Cardiac muscle cell (in vitro differentiated cells and primary cell): Measurements from ENCODE around the gene ZCCHC18. TPM values are rescaled to one million over a fixed set of nuclear protein-coding genes. Genes with fewer than 3 reads are reported as not detected.

Experiments
- DNase-seq, 2 donors: peaks; one replicate each; pipeline versions ENCODE4 v3.0.0 to v3.0.0-alpha.2; 2010 to 2017; ENCODE audit warnings: low read depth in 1 of 2, low spot score in 1 of 2
- H3K27ac ChIP-seq: fragments of 200-600 bp; sonication (generic); 2 replicates; pipeline ENCODE4 v1.5.1; 2016
- H3K27me3 ChIP-seq: fragments of 200-600 bp; sonication (generic); 2 replicates; pipeline ENCODE4 v1.6.0; 2016; ENCODE audit warnings: control low read depth
- H3K36me3 ChIP-seq: fragments of 200-600 bp; sonication (generic); 2 replicates; pipeline ENCODE4 v1.5.1; 2016; ENCODE audit warnings: control low read depth
- H3K4me1 ChIP-seq: fragments of 200-600 bp; sonication (generic); 2 replicates; pipeline ENCODE4 v1.8.1; 2017; ENCODE audit warnings: low read depth, mild to moderate bottlenecking, mixed run types
- H3K4me3 ChIP-seq: fragments of 200-600 bp; sonication (generic); 2 replicates; pipeline ENCODE4 v1.5.1; 2016; ENCODE audit warnings: mild to moderate bottlenecking
- H3K9me3 ChIP-seq: fragments of 200-600 bp; sonication (generic); 2 replicates; pipeline ENCODE4 v1.5.1; 2017; ENCODE audit warnings: low read depth, mild to moderate bottlenecking, control low read depth
- polyA plus RNA-seq: library from polyadenylated mRNA; unstranded; fragments of >200 nt; fragmentation: Nextera tagmentation; extraction: Ambion mirVana; gene quantifications from 2 replicates; pipeline ENCODE4 v1.2.1, GENCODE V29; 2016
- total RNA-seq: library from RNA; depleted of rRNA; stranded (reverse); fragments of >200 nt; gene quantifications from 2 replicates; pipeline ENCODE4 v1.2.3, GENCODE V29; 2016
- TF ChIP-seq, protein P1 (sequence below): IDR thresholded peaks from 2 replicates; pipeline ENCODE4 v1.5.1; 2012; ENCODE audit warnings: low read depth, mild to moderate bottlenecking, low read length

The ZCCHC18 gene
- total and polyA plus RNA-seq, 2 experiments from 2014 or later: 4.1 to 5.5 TPM

DNA sequence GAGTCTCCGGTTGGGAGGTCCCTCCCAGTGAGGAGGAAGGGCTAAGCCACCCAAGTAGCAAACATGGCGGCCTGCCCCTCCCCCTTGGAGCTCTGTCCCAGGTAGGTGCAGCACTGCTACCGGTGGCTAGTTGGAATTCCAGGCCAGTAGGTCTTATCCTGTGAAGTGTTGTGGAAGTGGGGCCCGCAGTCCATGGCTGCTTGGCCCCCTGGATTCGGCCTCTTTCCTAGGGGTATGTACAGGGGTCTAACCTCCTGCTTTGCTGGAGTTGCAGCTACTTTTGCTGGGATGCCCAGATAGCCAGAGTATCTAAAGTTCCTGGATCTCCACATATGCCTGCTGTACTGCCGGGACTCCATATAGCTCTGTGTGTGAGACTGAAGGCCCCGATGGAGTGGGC lies 26.4 kb upstream of the ZCCHC18 start:
- DNase-seq: no peak
- Histone ChIP-seq H3K36me3 (no peaks in the 10 kb centered on the region), H3K4me1 (no peaks in the 10 kb centered on the region), H3K27me3 (peaks cover 3% of the 10 kb centered on the region), H3K27ac (no peak overlapping the region), H3K4me3 (no peak overlapping the region), H3K9me3 (no peaks in the 10 kb centered on the region)
- TF ChIP-seq, protein P1, sequence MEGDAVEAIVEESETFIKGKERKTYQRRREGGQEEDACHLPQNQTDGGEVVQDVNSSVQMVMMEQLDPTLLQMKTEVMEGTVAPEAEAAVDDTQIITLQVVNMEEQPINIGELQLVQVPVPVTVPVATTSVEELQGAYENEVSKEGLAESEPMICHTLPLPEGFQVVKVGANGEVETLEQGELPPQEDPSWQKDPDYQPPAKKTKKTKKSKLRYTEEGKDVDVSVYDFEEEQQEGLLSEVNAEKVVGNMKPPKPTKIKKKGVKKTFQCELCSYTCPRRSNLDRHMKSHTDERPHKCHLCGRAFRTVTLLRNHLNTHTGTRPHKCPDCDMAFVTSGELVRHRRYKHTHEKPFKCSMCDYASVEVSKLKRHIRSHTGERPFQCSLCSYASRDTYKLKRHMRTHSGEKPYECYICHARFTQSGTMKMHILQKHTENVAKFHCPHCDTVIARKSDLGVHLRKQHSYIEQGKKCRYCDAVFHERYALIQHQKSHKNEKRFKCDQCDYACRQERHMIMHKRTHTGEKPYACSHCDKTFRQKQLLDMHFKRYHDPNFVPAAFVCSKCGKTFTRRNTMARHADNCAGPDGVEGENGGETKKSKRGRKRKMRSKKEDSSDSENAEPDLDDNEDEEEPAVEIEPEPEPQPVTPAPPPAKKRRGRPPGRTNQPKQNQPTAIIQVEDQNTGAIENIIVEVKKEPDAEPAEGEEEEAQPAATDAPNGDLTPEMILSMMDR: no peak

GRCh38 chrX:104098151-104098808 lies 14.0 kb upstream of the ZCCHC18 start:
- Histone ChIP-seq H3K4me3 (no peak overlapping the region), H3K4me1 (no peaks in the 10 kb centered on the region), H3K36me3 (no peaks in the 10 kb centered on the region), H3K27ac (no peak overlapping the region), H3K27me3 (peaks cover 7% of the 10 kb centered on the region), H3K9me3 (no peaks in the 10 kb centered on the region)
- peak; percentile 79 to 83 for DNase-seq
- TF ChIP-seq, protein P1: peak; percentile 49

DNA sequence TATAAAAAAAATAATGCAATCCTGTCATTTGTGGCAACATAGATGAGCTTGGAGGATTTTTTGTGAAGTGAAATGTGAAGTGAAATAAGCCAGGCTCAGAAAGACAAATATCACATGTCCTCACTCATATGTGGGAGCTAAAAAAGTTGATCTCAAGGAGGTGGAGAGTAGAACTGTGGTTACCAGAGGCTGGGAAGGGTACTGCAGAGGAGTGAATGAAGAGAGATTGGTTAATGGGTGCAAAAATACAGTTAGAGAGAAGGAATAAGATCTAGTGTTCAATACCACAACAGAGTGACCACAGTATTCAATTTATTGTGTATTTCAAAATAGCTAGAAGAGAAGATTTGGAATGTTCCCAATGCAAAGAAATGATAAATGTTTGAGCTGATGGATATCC lies 13.4 kb upstream of the ZCCHC18 start:
- H3K9me3 ChIP-seq: no peaks in the 10 kb centered on the region
- no peak overlapping the region for H3K27ac ChIP-seq
- H3K4me1 ChIP-seq: no peaks in the 10 kb centered on the region
- H3K4me3 ChIP-seq: no peak overlapping the region
- H3K27me3 ChIP-seq: peaks cover 2% of the 10 kb centered on the region
- DNase-seq: no peak
- no peaks in the 10 kb centered on the region for H3K36me3 ChIP-seq
- TF ChIP-seq, protein P1: no peak

DNA sequence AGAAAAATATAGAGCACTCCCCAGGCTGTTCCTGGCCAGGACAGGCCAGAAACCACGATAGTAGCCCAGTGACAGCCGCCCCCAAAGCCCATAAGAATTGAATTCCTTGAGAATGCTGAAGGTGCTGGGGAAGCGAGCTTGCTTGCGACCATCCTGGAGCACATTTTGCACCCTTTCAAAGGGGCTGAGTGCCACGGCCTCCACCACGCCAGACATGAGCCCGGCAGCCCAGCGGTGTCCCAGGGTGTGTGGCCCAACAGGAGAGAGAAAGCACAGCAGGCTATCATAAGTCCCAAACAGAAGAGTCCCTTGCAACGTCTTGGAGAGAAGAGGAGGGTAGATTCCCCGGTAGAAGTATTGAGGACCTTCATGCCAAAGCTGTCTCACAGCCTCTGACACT lies 7.6 kb upstream of the ZCCHC18 start:
- DNase-seq: no peak
- no peaks in the 10 kb centered on the region for H3K36me3 ChIP-seq
- H3K9me3 ChIP-seq: no peaks in the 10 kb centered on the region
- no peak overlapping the region for H3K27ac ChIP-seq
- H3K4me3 ChIP-seq: no peak overlapping the region
- TF ChIP-seq, protein P1: no peak
- no peaks in the 10 kb centered on the region for H3K4me1 ChIP-seq
- no peaks in the 10 kb centered on the region for H3K27me3 ChIP-seq

DNA sequence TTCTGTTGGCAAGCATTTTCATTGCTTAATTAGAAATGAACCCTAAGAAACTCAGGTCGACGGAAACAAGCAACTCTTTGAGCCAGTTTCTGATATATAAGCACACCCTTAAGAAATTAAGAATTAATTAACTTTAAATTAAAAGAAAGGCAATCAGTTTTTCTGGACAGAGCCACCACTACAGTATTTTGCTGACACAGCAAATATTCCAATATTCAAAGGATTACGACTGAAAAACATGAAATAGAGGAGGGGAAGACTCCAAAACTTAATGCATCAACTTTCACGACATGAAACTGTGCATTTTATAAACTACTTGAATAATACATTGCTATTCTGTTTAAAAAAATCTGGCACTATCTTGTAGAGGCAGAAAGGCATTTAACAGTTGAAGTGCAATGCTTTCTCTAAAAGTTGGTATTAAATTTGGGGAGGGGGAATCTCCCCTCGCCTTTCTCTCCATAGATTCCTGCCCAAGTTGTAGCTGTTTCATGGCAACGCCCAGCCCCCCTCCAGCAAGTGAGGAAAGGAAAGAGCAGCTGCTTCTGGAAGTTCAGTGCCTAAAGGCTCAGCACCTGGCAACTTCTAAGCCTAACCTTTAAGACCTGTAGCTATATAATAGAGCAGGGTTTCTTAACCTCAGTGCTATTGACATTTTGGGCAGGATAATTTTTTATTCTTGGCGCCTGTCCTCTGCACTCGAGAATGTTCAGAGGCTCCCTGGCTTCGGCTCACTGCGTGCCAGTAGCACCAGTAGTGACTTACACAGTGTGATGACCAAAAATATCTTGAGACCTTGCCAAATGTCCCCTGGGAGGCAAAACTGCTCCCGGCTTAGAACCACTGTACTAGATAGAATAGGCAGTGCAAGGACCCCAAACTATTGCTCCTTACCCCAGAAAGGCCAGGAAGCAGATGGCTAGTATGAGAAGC lies 6.7 kb upstream of the ZCCHC18 start:
- no peak for DNase-seq
- H3K9me3 ChIP-seq: no peaks in the 10 kb centered on the region
- no peak overlapping the region for H3K4me3 ChIP-seq
- H3K27me3 ChIP-seq: no peaks in the 10 kb centered on the region
- TF ChIP-seq, protein P1: no peak
- no peak overlapping the region for H3K27ac ChIP-seq
- no peaks in the 10 kb centered on the region for H3K36me3 ChIP-seq
- H3K4me1 ChIP-seq: no peaks in the 10 kb centered on the region
